Measurements from ENCODE around the gene DYNC1H1.

GRCh38 chr14:102000902-102001301, 36.5 kb downstream of the DYNC1H1 start:
- TF ChIP-seq CTCF (IDR thresholded peaks at IDR 0.05 in 4 of 5, conservative IDR thresholded peaks at IDR 0.05 in 1 of 5) (no peak), POLR2A (IDR thresholded peaks at IDR 0.05) (no peak)
